ENCODE measurements around the gene APCDD1.

APCDD1 gene

GRCh38 chr18:10530852-10531251 is 76.4 kb downstream of the APCDD1 start (continued):
- TF ChIP-seq TSHZ2 (CRISPR knock-in tag; IDR thresholded peaks at IDR 0.05) (no peak), BACH2 (CRISPR knock-in tag; IDR thresholded peaks at IDR 0.05; ENCODE audit: borderline replicate concordance) (no peak), ARNTL (CRISPR knock-in tag; IDR thresholded peaks at IDR 0.05; ENCODE audit: borderline replicate concordance, low read depth) (no peak), GLIS3 (CRISPR knock-in tag; IDR thresholded peaks at IDR 0.05) (no peak), ESRRG (CRISPR knock-in tag; IDR thresholded peaks at IDR 0.05) (no peak), PPARA (CRISPR knock-in tag; IDR thresholded peaks at IDR 0.05; ENCODE audit: borderline replicate concordance) (no peak), ZC3H10 (CRISPR knock-in tag; IDR thresholded peaks at IDR 0.05) (no peak), ZNF8 (CRISPR knock-in tag; IDR thresholded peaks at IDR 0.05) (no peak), ZFP30 (CRISPR knock-in tag; IDR thresholded peaks at IDR 0.05) (no peak), TOX (CRISPR knock-in tag; IDR thresholded peaks at IDR 0.05; ENCODE audit: borderline replicate concordance) (no peak), ISL1 (CRISPR knock-in tag; IDR thresholded peaks at IDR 0.05) (no peak), ZFP3 (CRISPR knock-in tag; IDR thresholded peaks at IDR 0.05) (no peak)

- no peak for ATAC-seq
- TF ChIP-seq TCF4 (CRISPR knock-in tag; IDR thresholded peaks at IDR 0.05; ENCODE audit: borderline replicate concordance) (no peak), TSHZ2 (CRISPR knock-in tag; IDR thresholded peaks at IDR 0.05) (no peak), ZFP3 (CRISPR knock-in tag; IDR thresholded peaks at IDR 0.05) (no peak), BACH2 (CRISPR knock-in tag; IDR thresholded peaks at IDR 0.05; ENCODE audit: borderline replicate concordance) (no peak), POU6F1 (CRISPR knock-in tag; IDR thresholded peaks at IDR 0.05; ENCODE audit: borderline replicate concordance, low read depth) (no peak), ZC3H10 (CRISPR knock-in tag; IDR thresholded peaks at IDR 0.05) (no peak), ZNF70 (CRISPR knock-in tag; IDR thresholded peaks at IDR 0.05) (no peak), CSRNP3 (CRISPR knock-in tag; IDR thresholded peaks at IDR 0.05) (no peak)
Measured at GRCh38 chr18:10533111-10533510, 78.7 kb downstream of the APCDD1 start.

GRCh38 chr18:10536280-10536679 is 81.8 kb downstream of the APCDD1 start:
- TF ChIP-seq POU6F1 (CRISPR knock-in tag; IDR thresholded peaks at IDR 0.05; ENCODE audit: borderline replicate concordance, low read depth) (no peak), PATZ1 (CRISPR knock-in tag; IDR thresholded peaks at IDR 0.05; ENCODE audit: borderline replicate concordance) (no peak), CSRNP3 (CRISPR knock-in tag; IDR thresholded peaks at IDR 0.05) (no peak), BACH2 (CRISPR knock-in tag; IDR thresholded peaks at IDR 0.05; ENCODE audit: borderline replicate concordance) (no peak), RARB (CRISPR knock-in tag; IDR thresholded peaks at IDR 0.05) (no peak), ISL1 (CRISPR knock-in tag; IDR thresholded peaks at IDR 0.05) (no peak), ZFP3 (CRISPR knock-in tag; IDR thresholded peaks at IDR 0.05) (no peak), OSR1 (CRISPR knock-in tag; IDR thresholded peaks at IDR 0.05) (no peak), PPARA (CRISPR knock-in tag; IDR thresholded peaks at IDR 0.05; ENCODE audit: borderline replicate concordance) (no peak)
- no peak for ATAC-seq

All from SK-N-SH treated with all-trans-retinoic acid at 6 μM for 48 hours (cell line).